ENCODE results near the gene RXRB. TPM values are rescaled to one million over a fixed set of nuclear protein-coding genes. Genes with fewer than 3 reads are reported as not detected.

Gene RXRB
- total RNA-seq: 18.2 and 22.6 TPM in 2 replicates

GRCh38 chr6:33200219-33201146, at the start of gene RXRB, which contains the start of gene SLC39A7:
Gene RXRB, minus strand, starts transcription at chr6:33200665. Its CDS starts 189 bp downstream, at chr6:33200476.
Gene SLC39A7, plus strand, starts transcription at chr6:33200867. Its CDS starts 379 bp downstream, at chr6:33201246.

DNA sequence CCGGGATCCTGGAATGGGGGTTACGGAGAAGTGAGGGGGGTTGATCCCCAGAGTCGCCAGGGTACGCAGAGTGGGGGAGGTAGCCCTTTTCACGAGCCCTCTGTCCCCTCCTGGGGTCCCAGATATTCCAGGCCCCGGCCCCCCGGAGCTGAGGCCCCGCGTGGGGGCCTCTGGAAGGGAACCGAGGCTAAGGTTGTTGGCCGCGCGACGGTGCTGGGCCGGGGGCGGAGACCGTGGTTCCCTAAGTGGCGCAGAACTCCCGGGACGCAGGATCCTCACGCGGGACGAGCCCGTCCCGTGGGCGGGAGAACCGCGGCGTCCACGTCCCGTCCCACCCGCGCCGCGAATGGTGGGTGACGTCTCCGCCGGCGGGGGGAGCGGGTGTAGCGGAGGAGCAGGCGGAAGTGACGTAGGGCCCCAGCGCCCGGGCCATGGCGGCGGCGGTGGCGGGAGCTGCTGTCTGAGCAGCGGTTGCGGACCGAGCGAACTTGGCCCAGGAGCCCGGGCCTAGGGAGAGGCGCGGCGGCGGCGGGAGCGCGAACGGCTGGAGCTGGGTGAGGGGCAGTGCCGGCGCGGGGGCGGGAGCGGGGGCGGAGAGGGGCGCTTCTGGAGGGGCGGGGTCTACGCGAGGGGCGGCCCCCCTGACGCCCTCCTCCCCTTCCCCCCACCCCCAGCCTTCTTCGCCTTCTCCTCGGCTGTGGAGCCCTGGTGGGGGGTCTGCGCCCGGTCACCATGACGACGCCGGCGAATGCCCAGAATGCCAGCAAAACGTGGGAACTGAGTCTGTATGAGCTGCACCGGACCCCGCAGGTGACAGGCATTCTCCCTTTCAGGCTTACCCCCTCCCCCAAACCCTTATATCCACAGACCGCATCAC, 7.9 kb upstream of the RXRB start, which contains the start of gene RING1:
TSS of gene RING1 (plus strand) at position 410 of the 877 bp plus-strand sequence. CDS start at position 733, 323 bp downstream.

DNA sequence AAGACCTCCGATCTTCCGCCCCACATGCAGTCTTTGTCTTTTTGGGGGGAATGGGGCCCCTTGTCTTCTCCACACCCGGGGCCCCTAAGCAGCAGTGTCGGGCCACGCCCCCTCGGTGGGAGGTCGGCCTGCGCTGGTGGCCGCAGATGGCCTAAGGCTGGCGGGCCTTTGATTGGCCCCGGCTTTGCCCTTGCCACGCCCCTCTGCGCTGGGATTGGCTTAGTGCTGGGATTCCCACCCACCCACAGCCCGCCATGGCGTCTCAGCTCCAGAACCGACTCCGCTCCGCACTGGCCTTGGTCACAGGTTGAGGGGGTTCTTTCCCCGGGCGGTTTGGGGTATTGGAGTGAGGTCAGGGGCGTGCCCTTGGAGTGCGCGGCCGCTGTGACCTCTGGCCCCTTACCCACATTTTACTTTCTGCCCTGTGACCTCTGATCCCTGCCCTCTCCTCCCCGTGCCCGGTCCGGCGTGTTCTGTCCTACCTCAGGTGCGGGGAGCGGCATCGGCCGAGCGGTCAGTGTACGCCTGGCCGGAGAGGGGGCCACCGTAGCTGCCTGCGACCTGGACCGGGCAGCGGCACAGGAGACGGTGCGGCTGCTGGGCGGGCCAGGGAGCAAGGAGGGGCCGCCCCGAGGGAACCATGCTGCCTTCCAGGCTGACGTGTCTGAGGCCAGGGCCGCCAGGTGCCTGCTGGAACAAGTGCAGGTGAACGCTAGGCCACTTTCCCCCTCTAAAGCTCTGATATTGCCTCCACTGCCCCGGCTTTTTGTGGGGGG, 4.1 kb upstream of the RXRB start, which contains the start of gene HSD17B8:
TSS of gene HSD17B8 (plus strand) at position 241 of the 776 bp plus-strand sequence. CDS start at position 255, 14 bp downstream.

DNA sequence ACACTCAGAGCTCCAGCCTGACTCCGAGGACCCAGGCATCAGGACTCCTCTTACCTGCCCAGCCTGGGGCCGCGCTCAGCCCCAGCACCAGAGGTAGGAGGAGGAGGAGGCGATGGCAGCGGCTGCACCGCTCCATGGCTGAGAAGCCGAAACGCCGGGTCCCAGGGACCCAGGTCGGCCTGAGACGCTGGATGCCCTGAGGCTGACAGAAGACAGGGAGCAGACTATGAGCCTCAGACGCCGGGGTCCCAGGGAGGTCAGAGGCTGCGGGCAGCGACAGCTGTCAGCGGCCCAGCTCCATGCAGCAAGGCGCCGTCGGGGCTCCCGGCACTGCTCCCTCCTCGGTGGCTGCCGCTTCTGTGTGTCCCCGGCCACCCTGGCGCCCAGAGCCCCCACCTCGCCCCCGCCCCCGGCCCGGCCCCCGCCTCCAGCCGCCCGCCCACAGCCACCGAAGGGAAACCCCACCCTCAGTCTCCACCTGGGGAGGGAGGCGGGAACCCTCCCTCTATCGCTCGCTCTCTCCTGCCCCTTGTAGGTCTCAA, 8.3 kb downstream of the RXRB start, which contains the start of gene COL11A2:
TSS of gene COL11A2 (minus strand) at position 363 of the 542 bp plus-strand sequence. CDS start at position 136, 227 bp downstream.

Small RNA genes lying within 50 kb of the gene (small RNA-seq; reads per million reads assigned to genes)
- gene MIR219A1: 1.2 reads per million, percentile 53 among the genes with 10 or more reads in this experiment
- gene RNY4P10: not detected

Other genes starting within 250 kb of the RXRB start
- gene HLA-DMA, start 247.6 kb downstream of the RXRB start, total RNA-seq: 6.0 and 8.6 TPM in 2 replicates
- gene BRD2, start 232.1 kb downstream of the RXRB start, total RNA-seq: 133 and 138 TPM in 2 replicates
- 0.11 TPM in 1 of 2 replicates, not detected in the other for gene HLA-DOA, start 191.1 kb downstream of the RXRB start, total RNA-seq
- gene HLA-DPA1, start 127.0 kb downstream of the RXRB start, total RNA-seq: 7.6 and 11.9 TPM in 2 replicates
- gene HLA-DPB1, start 124.7 kb downstream of the RXRB start, total RNA-seq: 21.0 and 34.6 TPM in 2 replicates
- 0.26 and 0.65 TPM in 2 replicates for gene COL11A2, start 8.2 kb downstream of the RXRB start, total RNA-seq
- 84.9 and 96.4 TPM in 2 replicates for gene SLC39A7, start 202 bp upstream of the RXRB start, total RNA-seq
- 3.2 and 3.3 TPM in 2 replicates for gene HSD17B8, start 4.0 kb upstream of the RXRB start, total RNA-seq
- gene RING1, start 7.8 kb upstream of the RXRB start, total RNA-seq: 23.9 and 25.7 TPM in 2 replicates
- gene VPS52, start 71.2 kb upstream of the RXRB start, total RNA-seq: 42.2 and 44.6 TPM in 2 replicates
- 2,534 and 3,321 TPM in 2 replicates for gene RPS18, start 71.4 kb upstream of the RXRB start, total RNA-seq
- gene B3GALT4, start 76.5 kb upstream of the RXRB start, total RNA-seq: 7.6 and 8.2 TPM in 2 replicates
- 60.0 and 62.0 TPM in 2 replicates for gene WDR46, start 88.6 kb upstream of the RXRB start, total RNA-seq
- gene PFDN6, start 88.9 kb upstream of the RXRB start, total RNA-seq: 16.6 and 26.2 TPM in 2 replicates
- gene RGL2, start 98.3 kb upstream of the RXRB start, total RNA-seq: 19.7 and 20.3 TPM in 2 replicates
- 81.8 and 85.3 TPM in 2 replicates for gene TAPBP, start 113.4 kb upstream of the RXRB start, total RNA-seq
- 11.1 and 11.9 TPM in 2 replicates for gene ZBTB22, start 117.1 kb upstream of the RXRB start, total RNA-seq
- gene DAXX, start 122.3 kb upstream of the RXRB start, total RNA-seq: 22.9 and 36.4 TPM in 2 replicates
- 10.5 and 15.9 TPM in 2 replicates for gene KIFC1, start 191.2 kb upstream of the RXRB start, total RNA-seq
- gene PHF1, start 210.3 kb upstream of the RXRB start, total RNA-seq: 19.7 and 22.9 TPM in 2 replicates
- gene CUTA, start 217.4 kb upstream of the RXRB start, total RNA-seq: 88.9 and 103 TPM in 2 replicates
- gene SYNGAP1, start 219.4 kb upstream of the RXRB start, total RNA-seq: 6.3 and 6.4 TPM in 2 replicates

All from articular chondrocyte of knee joint (primary cell).